Natural killer cell (primary cell): ENCODE measurements around the gene CHRNB2. TPM values are rescaled to one million over a fixed set of nuclear protein-coding genes. Genes with fewer than 3 reads are reported as not detected.

ENCODE experiments used
- ATAC-seq, 3 donors: fragments of 150-1000 bp in 2 of 3; fragments of 200-7000 bp in 1 of 3; cut with Tn5 transposase; 1 replicate in 1 of 3; 2 replicates in 2 of 3; pipeline ENCODE4 v1.10.0; 2021; ENCODE audit warnings: mild to moderate bottlenecking in 2 of 3, moderate library complexity in 2 of 3
- DNase-seq, 2 donors: peaks; one replicate each; pipeline versions ENCODE4 v3.0.0 to v3.0.0-alpha.2; 2013 to 2021; ENCODE audit warnings: mixed read lengths in 1 of 2
- H3K27ac ChIP-seq: one replicate; pipeline ENCODE4 v1.5.1; 2013; ENCODE audit warnings: mild to moderate bottlenecking, low read length
- H3K27me3 ChIP-seq: one replicate; pipeline ENCODE4 v1.6.1; 2013; ENCODE audit warnings: low read length; ENCODE audit not compliant: control insufficient read depth, insufficient read depth
- H3K36me3 ChIP-seq: one replicate; pipeline ENCODE4 v1.6.1; 2013; ENCODE audit warnings: low read length; ENCODE audit not compliant: control insufficient read depth, insufficient read depth
- H3K4me1 ChIP-seq: one replicate; pipeline ENCODE4 v1.6.1; 2013; ENCODE audit warnings: low read length; ENCODE audit not compliant: control insufficient read depth, insufficient read depth
- H3K4me3 ChIP-seq: one replicate; pipeline ENCODE4 v1.5.1; 2013; ENCODE audit warnings: low read length
- H3K9me3 ChIP-seq: one replicate; pipeline ENCODE4 v1.6.1; 2013; ENCODE audit warnings: low read length; ENCODE audit not compliant: control insufficient read depth, insufficient read depth
- H3K27ac Mint-ChIP-seq, 2 donors: one replicate each; pipeline ENCODE4 v1.8.0; 2022; ENCODE audit warnings: mild to moderate bottlenecking in 2 of 2, mixed read lengths in 2 of 2, moderate library complexity in 1 of 2
- H3K27me3 Mint-ChIP-seq, 2 donors: one replicate each; pipeline ENCODE4 v1.8.0; 2022; ENCODE audit warnings: low read depth in 2 of 2, mixed read lengths in 2 of 2
- H3K36me3 Mint-ChIP-seq: one replicate; pipeline ENCODE4 v1.8.0; 2022; ENCODE audit warnings: mixed read lengths
- H3K4me1 Mint-ChIP-seq, 2 donors: one replicate each; pipeline ENCODE4 v1.8.0; 2022; ENCODE audit warnings: mixed read lengths in 2 of 2
- H3K4me3 Mint-ChIP-seq: one replicate; pipeline ENCODE4 v1.8.0; 2022; ENCODE audit warnings: mild to moderate bottlenecking, moderate library complexity, mixed read lengths
- H3K9me3 Mint-ChIP-seq, 2 donors: one replicate each; pipeline ENCODE4 v1.8.0; 2022; ENCODE audit warnings: mixed read lengths in 2 of 2
- WGBS: methylation state at CpG from one replicate; pipeline ENCODE4 v1.1.7; 2013; ENCODE audit warnings: missing lambda C conversion rate; ENCODE audit not compliant: insufficient coverage; 5-methylcytosine and 5-hydroxymethylcytosine counted together
- intact Hi-C: fragments of 100-400 bp; cut with micrococcal nuclease; formaldehyde crosslinking; loops from one replicate; pipeline ENCODE4 v1.14.2; 2022
- total RNA-seq, 4 donors: library from RNA; stranded (reverse); fragments of 120-200 nt in 1 of 4; gene quantifications; one replicate each; pipeline versions ENCODE4 v1.2.3 to v1.2.4, GENCODE V29; 2013 to 2022
- TF ChIP-seq, protein P1 (sequence below): fragments of 200-600 bp; IDR thresholded peaks from one replicate; pipeline ENCODE4 v1.8.0; 2022; ENCODE audit warnings: antibody characterized with exemption

CHRNB2 gene
- total RNA-seq, 3 donors from 2014 or later (not counting 1 experiment from before 2014, with no cell fraction given): not detected

DNA sequence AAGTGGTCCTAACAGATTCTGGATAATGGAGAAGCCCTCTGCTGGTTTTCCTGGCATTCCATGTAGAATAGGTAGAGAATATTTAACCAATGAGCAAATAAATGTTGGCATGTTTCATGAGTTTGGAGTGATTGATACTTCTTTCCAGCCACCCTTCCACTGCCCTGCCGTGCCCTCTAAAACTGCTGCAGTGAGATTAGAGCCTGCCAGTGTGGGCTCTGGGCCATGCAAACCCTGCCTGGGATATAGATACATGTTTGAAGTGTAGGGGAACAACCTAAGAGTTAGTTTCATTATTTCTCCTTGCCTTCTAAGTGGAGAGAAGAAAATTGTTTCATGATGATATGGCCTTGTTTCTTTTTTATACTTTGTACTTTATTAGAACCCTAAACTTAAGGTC, 19.6 kb upstream of the CHRNB2 start:
- peaks cover 0 to 2% of the 10 kb centered on the region in 2 donors for H3K27me3 Mint-ChIP-seq
- no peak overlapping the region for H3K4me3 ChIP-seq
- TF ChIP-seq, protein P1, sequence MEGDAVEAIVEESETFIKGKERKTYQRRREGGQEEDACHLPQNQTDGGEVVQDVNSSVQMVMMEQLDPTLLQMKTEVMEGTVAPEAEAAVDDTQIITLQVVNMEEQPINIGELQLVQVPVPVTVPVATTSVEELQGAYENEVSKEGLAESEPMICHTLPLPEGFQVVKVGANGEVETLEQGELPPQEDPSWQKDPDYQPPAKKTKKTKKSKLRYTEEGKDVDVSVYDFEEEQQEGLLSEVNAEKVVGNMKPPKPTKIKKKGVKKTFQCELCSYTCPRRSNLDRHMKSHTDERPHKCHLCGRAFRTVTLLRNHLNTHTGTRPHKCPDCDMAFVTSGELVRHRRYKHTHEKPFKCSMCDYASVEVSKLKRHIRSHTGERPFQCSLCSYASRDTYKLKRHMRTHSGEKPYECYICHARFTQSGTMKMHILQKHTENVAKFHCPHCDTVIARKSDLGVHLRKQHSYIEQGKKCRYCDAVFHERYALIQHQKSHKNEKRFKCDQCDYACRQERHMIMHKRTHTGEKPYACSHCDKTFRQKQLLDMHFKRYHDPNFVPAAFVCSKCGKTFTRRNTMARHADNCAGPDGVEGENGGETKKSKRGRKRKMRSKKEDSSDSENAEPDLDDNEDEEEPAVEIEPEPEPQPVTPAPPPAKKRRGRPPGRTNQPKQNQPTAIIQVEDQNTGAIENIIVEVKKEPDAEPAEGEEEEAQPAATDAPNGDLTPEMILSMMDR: no peak
- H3K27ac ChIP-seq: no peak overlapping the region
- no peaks in the 10 kb centered on the region for H3K9me3 ChIP-seq
- DNase-seq: no peak
- no peaks in the 10 kb centered on the region for H3K27me3 ChIP-seq
- WGBS: no CpG with 5 or more reads among the region's 1 CpG
- intact Hi-C loops: no loop called here
- no peak overlapping the region for H3K4me3 Mint-ChIP-seq
- H3K9me3 Mint-ChIP-seq: no peaks in the 10 kb centered on the region
- no peak for ATAC-seq
- peak overlapping the region in 1 of 2 donors; percentile 52 for H3K27ac Mint-ChIP-seq
- H3K4me1 ChIP-seq: no peaks in the 10 kb centered on the region
- H3K36me3 ChIP-seq: peaks cover 45% of the 10 kb centered on the region
- peaks cover 8 to 25% of the 10 kb centered on the region in 2 donors for H3K4me1 Mint-ChIP-seq
- H3K36me3 Mint-ChIP-seq: peaks cover 15% of the 10 kb centered on the region

DNA sequence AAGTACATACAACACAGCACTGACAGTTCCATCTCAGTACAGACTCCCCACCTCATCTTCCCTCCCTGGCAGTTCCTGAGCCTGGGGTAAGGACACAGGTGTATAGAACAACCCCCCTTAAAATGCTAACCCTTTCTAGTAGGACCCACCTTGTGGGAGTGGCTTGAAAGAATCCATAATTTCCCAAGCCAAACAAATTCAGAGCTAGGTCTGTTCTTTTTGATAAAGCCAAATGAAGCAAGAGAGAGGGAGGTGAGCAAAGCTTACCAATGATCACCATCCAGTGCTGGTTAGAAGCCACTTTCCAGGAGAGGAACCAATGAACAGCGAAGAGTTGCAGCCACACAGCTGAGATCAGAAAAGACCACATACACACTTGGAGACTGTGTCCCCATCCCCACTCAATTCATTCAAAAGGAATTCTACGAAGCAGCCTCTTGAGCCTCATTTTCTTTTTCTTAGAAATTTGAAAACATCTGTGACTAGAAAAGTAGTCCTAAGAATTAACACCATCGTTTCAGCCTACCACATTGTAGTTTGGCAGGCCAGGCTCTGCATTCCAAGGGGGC, 18.3 kb upstream of the CHRNB2 start:
- H3K27me3 ChIP-seq: no peaks in the 10 kb centered on the region
- peaks cover 57% of the 10 kb centered on the region for H3K36me3 ChIP-seq
- Mint-ChIP-seq H3K4me3 (no peak overlapping the region), H3K27ac (peak overlapping the region in 1 of 2 donors; percentile 52), H3K9me3 (no peaks in the 10 kb centered on the region), H3K36me3 (peaks cover 26% of the 10 kb centered on the region), H3K4me1 (peaks cover 20 to 25% of the 10 kb centered on the region in 2 donors), H3K27me3 (peaks cover 0 to 2% of the 10 kb centered on the region in 2 donors)
- H3K27ac ChIP-seq: no peak overlapping the region
- H3K4me1 ChIP-seq: no peaks in the 10 kb centered on the region
- TF ChIP-seq, protein P1: no peak
- H3K4me3 ChIP-seq: no peak overlapping the region
- ATAC-seq (no peak), DNase-seq (no peak)
- intact Hi-C loops: no loop called here
- WGBS: 98% methylated on average over 3 of the region's 3 CpGs
- H3K9me3 ChIP-seq: no peaks in the 10 kb centered on the region

DNA sequence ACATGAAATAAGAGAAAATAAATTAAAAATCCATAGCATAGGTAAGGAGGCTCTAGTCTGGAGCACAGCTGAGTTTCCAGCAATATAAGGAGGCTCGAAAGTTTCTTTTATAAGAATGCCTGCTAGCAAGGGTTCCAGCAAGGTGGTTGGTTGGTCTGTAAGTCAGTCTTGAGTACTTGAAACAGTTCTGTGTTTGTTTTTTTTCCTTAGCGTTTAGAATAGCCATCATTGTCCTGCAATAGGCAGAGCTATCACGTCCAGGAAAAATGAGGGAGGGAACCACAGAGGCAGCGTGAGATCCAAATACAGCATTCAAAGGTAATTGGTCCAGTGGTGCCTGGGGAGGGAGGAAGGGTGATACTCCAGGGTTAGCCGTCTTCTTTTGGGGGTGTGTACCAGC, 17.5 kb upstream of the CHRNB2 start:
- Histone ChIP-seq H3K36me3 (peaks cover 65% of the 10 kb centered on the region), H3K4me3 (no peak overlapping the region), H3K4me1 (no peaks in the 10 kb centered on the region), H3K9me3 (no peaks in the 10 kb centered on the region), H3K27me3 (no peaks in the 10 kb centered on the region), H3K27ac (no peak overlapping the region)
- peaks cover 26% of the 10 kb centered on the region for H3K36me3 Mint-ChIP-seq
- no peak overlapping the region for H3K27ac Mint-ChIP-seq
- 91% methylated on average over 5 of the region's 5 CpGs for WGBS
- ATAC-seq (no peak), DNase-seq (no peak)
- no peak overlapping the region for H3K4me3 Mint-ChIP-seq
- peaks cover 25 to 26% of the 10 kb centered on the region in 2 donors for H3K4me1 Mint-ChIP-seq
- TF ChIP-seq, protein P1: no peak
- no peaks in the 10 kb centered on the region for H3K27me3 Mint-ChIP-seq
- no peaks in the 10 kb centered on the region for H3K9me3 Mint-ChIP-seq
- intact Hi-C loops: no loop called here

DNA sequence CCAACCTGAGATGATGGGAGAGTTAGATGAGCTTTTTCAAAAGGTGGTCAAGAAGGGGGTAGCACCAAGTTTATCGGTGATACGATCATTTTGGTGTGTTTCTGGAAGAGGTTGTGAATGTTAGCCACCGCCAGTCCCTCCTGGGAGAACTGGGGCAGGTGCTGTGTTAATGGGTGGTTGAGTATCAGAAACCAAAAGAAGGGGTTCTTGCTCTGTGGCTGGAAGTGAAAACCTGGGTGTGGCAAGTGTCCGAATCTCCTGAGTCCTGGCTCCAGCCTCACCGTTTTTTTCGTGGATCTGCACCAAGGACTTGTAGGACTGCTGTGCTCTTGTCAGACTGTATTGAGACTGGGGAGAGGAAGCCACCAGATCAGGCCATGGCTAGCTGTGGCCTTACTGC, 16.9 kb upstream of the CHRNB2 start:
- intact Hi-C loops: no loop called here
- no peaks in the 10 kb centered on the region for H3K27me3 ChIP-seq
- TF ChIP-seq, protein P1: no peak
- H3K4me1 Mint-ChIP-seq: peaks cover 27 to 28% of the 10 kb centered on the region in 2 donors
- DNase-seq: no peak
- no peak overlapping the region for H3K27ac ChIP-seq
- H3K36me3 ChIP-seq: peaks cover 71% of the 10 kb centered on the region
- ATAC-seq: no peak
- H3K4me3 Mint-ChIP-seq: no peak overlapping the region
- H3K27me3 Mint-ChIP-seq: no peaks in the 10 kb centered on the region
- 81% methylated on average over 6 of the region's 6 CpGs for WGBS
- no peak overlapping the region for H3K4me3 ChIP-seq
- H3K4me1 ChIP-seq: no peaks in the 10 kb centered on the region
- no peaks in the 10 kb centered on the region for H3K9me3 ChIP-seq
- no peak overlapping the region for H3K27ac Mint-ChIP-seq
- H3K9me3 Mint-ChIP-seq: no peaks in the 10 kb centered on the region
- peaks cover 26% of the 10 kb centered on the region for H3K36me3 Mint-ChIP-seq
